ENCODE results near the gene PEX26.

DNA sequence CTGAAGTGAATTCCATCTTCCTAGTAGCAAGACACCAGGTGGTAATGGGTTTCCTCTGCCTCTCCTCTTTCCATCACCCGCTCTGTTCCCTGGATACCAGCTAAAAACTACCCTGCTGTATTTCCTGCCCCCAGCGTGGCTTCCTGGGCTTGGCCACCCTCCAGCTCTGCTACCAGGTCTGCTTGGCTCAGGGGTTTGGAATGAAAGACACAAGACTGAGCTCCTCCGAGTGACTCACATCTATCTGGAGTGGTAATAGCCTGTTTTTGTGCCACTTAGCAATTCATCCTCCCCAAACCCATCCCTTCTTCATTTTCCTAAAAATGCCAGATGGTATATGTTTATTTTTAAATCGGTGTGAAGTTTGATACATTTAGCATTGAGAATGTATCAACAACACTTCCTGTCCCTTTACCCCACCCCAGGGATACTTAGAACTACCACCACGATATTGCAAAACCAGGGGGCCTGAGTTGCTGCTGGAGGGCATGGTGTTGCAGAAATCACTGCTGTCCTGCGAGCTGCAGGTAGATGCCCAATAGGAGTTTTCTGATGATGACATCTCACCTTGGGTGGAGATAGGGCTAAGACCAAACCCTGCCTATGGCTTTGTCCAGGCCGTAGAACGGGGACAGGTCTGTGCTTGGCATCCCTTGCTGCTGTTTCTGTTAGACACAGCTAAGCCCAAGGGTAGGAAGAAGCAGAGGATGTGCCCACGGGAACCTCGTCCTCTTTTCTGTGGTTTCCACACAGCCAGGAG is 45.9 kb upstream of the PEX26 start:
- TF ChIP-seq, protein P1, sequence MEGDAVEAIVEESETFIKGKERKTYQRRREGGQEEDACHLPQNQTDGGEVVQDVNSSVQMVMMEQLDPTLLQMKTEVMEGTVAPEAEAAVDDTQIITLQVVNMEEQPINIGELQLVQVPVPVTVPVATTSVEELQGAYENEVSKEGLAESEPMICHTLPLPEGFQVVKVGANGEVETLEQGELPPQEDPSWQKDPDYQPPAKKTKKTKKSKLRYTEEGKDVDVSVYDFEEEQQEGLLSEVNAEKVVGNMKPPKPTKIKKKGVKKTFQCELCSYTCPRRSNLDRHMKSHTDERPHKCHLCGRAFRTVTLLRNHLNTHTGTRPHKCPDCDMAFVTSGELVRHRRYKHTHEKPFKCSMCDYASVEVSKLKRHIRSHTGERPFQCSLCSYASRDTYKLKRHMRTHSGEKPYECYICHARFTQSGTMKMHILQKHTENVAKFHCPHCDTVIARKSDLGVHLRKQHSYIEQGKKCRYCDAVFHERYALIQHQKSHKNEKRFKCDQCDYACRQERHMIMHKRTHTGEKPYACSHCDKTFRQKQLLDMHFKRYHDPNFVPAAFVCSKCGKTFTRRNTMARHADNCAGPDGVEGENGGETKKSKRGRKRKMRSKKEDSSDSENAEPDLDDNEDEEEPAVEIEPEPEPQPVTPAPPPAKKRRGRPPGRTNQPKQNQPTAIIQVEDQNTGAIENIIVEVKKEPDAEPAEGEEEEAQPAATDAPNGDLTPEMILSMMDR (IDR thresholded peaks at IDR 0.05), result no peak
- TF ChIP-seq POLR2A (IDR thresholded peaks at IDR 0.05), result no peak

All from transverse colon (tissue), 3 donors.